HG02884 (cell line): ENCODE results near the gene IGFALS.
A peak's percentile ranks its signal among the peaks of the same experiment; 100 is the strongest.

Experiments used
- ATAC-seq: cut with Tn5 transposase; IDR thresholded peaks from one replicate; pipeline ENCODE4 v1.9.1; 2021; ENCODE audit warnings: mild to moderate bottlenecking, moderate library complexity; ENCODE audit not compliant: unreplicated experiment

Gene IGFALS

DNA sequence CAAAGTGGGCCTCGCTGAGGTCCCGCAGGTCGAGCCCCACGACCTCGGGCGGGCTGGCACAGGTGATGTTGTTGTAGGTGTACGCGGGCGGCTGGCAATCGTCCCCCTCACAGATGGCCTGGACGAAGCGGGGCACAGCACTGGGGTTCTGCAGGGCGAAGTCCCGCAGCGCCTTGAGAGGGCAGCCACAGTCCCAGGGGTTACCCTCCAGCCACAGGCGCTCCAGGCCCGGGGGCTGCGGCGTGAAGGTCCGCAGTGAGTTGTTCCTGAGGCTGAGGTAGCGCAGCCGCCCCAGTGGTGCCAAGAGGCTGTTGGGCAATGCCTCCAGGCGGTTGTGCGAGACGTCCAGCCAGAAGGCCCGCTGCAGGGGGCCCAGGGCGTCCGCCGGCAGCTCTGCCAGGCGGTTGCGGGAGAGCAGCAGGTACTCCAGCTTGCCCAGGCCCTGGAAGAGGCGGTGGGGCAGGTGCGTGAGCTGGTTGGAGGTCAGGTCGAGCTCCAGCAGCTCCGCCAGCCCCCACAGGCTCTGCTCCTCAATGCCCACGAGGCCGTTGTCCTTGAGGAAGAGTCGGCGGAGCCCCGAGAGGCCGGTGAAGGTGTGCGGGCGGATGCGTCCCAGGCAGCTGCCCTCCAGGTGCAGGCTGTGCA lies 2.8 kb downstream of the IGFALS start:
- ATAC-seq, result no peak

DNA sequence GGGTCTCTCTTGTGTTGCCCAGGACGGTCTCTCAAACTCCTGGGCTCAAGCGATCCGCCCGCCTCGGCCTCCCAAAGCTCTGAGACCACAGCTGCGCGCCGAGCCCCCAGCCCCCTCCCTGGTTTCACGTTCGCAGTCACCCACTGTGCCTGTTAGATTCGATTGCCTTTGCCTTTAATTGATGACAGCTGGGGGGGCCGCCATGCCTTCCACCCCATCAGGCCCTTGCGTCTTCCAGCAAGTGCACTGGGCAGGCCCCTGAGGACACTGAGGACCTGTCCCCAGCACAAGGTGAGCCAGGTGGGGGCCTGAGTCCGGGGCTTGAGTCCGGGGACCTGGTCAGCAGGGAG lies 3.3 kb downstream of the IGFALS start:
- ATAC-seq, result no peak

DNA sequence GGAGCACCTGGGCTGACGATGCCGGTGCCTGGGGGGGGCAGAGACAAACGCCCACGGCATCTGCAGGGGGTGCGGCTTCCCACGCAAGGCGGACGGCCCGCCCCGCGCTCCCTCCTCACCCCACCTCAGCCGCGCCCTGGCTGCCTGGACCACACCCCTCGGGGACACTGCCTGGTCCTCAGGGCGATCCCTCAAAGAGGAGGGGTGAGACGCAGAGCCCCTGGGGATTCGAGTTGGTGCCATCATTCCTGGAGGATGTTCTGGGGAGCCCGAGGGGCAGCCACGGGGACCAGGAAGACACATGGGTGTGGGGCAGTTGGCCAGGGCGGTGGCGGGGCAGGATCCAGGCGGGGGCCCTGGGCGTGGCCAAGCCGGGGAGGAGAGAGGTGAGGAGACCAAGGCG lies 3.9 kb downstream of the IGFALS start:
- ATAC-seq, result no peak

- no peak for ATAC-seq
Measured at GRCh38 chr16:1788708-1789100, 4.8 kb downstream of the IGFALS start.

- no peak for ATAC-seq
Measured at GRCh38 chr16:1788095-1788707, 5.3 kb downstream of the IGFALS start.

- ATAC-seq, result no peak
Measured at GRCh38 chr16:1787322-1788094, 6.0 kb downstream of the IGFALS start.

DNA sequence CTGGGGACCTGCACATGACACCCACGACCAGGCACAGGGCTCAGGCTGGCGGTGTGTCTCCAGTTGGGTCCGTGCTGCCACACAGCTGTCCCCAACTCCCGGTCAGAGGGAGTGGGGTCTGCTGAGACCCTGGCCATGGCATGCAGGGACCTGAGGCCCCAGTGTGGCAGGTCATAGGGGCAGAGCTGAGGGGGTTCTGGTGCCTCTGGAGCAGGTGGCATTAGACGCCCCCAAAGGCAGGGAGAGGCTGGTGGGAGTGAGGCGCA lies 6.5 kb downstream of the IGFALS start:
- no peak for ATAC-seq

- ATAC-seq, result no peak
Measured at GRCh38 chr16:1786242-1787055, 7.1 kb downstream of the IGFALS start.

DNA sequence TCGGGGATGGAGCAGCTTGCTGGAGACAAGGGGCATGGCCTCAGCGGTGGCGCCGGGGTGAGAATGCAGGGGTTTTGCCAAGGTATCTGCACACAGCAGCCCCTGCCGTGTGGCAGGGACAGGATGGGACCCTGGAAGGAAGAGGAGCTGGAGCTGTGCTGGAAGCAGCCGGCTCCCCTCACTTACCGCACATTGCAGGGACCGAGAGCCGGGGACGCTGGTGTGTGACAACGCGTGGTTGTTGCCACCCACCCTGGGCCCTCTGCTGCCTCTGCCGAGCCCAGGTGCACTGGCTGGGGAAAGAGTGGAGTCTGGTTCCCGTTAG lies 7.7 kb downstream of the IGFALS start:
- no peak for ATAC-seq

DNA sequence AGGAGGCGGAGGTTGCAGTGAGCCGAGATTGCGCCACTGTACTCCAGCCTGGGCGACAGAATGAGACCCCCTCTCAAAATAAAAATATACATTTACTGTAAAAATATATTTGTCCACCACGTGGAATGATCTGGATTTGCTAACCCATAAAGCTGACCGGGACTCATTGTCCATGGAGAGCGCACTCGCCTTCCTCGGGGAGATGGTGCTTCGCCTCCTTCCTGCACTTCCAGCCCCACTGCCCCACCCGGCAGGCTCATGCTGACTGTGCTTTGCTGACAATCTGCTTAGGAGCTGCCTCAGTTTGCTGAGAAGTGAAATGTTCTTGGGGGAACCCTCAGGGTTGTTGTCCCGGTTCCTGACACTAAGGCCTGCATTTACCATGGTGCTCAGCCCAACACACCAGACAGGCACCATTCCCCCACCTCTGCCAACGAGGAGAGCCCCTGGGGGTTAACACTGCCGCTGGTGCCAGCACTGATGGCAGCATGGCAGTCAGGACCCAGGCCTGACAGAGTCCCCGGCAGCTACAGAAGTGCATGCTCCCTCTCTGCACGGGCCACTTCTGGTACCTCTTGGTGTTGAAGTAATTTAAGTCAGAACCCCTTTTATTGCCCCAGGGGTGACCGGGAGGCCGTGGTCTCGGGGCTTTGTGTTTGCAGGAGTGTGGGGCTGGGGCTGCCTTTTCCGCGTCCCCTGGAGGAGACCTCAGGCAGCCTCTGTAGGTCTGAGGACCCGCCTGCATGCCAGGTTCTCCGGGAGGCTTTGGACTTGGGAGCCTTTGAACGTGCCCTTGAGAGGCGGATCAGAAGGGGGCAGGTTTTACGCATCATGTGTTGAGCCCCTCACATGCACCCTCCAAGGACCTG lies 8.3 kb downstream of the IGFALS start:
- ATAC-seq, result no peak

DNA sequence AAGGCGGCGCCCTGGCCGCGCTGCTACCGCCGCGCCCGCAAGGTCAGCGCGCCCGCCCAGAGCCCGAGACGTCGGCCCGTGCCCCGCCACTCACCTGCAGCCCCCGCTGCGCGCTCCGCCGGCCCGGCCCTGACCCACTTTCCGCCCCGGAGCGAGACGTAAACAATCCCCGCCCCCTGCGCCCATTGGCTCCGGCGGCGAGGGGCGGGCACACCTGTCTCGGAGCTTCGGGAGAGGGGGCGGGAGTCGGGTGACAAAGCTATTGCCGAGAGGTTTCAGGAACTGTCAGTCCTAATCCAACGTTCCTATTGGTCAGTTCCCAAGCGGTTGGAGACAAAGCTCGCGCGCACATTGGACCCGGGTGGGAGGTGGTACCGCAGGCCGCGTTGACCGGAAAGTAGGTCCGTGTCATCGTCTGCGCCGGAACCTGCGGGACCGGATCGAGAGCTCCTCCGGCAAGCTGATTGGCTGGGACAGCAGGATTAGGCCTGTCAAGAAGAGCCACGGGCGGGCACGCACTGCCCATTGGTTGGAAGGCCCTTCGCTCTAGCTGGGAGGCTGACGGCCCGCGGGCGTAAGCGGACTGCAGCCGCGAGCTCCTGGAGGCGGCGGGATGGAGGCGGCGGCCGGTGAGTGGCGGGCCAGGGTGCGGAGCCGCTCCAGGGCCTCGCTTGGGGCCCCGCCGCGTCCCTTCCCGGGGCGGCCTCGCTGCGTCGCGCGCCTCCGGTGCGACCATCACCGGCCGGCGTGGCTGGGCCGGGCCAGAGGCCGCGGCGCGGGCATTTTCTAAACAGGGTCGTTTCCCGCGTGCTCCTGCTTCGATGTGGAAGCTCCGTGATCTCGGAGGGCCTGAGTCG lies 10.9 kb downstream of the IGFALS start, which contains the start of the genes NUBP2 and SPSB3:
TSS of gene NUBP2 (plus strand) at position 553 of the 857 bp plus-strand sequence. CDS start at position 614, 61 bp downstream.
TSS of gene SPSB3 (minus strand) at position 164 of the 857 bp plus-strand sequence. CDS start 1,088 bp downstream, outside the sequence.
- peak; percentile 78 for ATAC-seq

DNA sequence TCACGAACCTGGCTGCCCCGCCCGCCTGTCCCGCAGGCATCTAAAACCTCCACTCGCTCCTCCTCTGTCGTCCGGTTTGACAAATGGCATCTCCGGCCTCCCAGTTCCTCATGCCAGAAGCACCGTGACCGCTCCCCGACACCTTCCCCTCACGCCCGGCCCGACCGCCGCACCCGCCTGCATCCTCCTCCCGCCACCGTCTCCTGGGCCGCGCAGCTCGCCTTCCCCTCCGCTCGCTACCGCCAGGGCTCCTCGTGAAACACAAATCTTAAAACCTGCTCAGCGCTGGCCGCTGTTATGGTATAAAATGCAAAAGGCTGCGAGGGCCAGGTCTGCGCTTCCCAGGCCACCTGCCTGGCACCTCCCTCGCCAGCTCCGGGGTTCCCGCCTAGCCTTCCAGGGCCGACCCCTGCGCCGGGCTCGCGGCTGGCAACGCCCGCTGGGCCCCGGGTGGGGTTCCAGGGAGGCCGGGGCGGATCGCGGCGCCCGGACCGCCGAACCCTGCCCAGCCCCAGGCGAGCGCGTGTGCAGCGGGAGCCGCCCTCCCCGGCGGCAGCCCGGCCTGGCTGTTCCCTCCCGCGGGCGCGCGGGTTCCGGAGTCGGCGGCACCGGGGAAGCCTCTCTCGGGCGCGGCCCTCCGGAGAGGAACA lies 11.6 kb downstream of the IGFALS start:
- peak; percentile 3 for ATAC-seq

GRCh38 chr16:1781254-1781653 lies 12.3 kb downstream of the IGFALS start:
- ATAC-seq, result no peak

GRCh38 chr16:1780677-1781072 lies 12.8 kb downstream of the IGFALS start:
- no peak for ATAC-seq

GRCh38 chr16:1779741-1780676 lies 13.5 kb downstream of the IGFALS start:
- no peak for ATAC-seq

GRCh38 chr16:1779234-1779701 lies 14.2 kb downstream of the IGFALS start:
- ATAC-seq, result no peak

GRCh38 chr16:1778200-1779179 lies 15.0 kb downstream of the IGFALS start:
- ATAC-seq, result no peak
